LoVo (cell line): ENCODE measurements around the gene ME3.

Experiments used
- DNase-seq: peaks from one replicate; pipeline ENCODE4 v3.0.0-alpha.2; 2016; ENCODE audit warnings: low spot score

ME3 gene

GRCh38 chr11:86514453-86514852, 158.0 kb downstream of the ME3 start:
- no peak for DNase-seq

- no peak for DNase-seq
These were observed 158.6 kb downstream of the ME3 start for GRCh38 chr11:86513746-86514373.

- no peak for DNase-seq
These were observed 159.3 kb downstream of the ME3 start for GRCh38 chr11:86513138-86513537.

- DNase-seq, result peak; percentile 78
These were observed 161.3 kb downstream of the ME3 start for GRCh38 chr11:86511086-86511551.

- DNase-seq, result no peak
These were observed 161.7 kb downstream of the ME3 start for GRCh38 chr11:86510674-86511073.

DNA sequence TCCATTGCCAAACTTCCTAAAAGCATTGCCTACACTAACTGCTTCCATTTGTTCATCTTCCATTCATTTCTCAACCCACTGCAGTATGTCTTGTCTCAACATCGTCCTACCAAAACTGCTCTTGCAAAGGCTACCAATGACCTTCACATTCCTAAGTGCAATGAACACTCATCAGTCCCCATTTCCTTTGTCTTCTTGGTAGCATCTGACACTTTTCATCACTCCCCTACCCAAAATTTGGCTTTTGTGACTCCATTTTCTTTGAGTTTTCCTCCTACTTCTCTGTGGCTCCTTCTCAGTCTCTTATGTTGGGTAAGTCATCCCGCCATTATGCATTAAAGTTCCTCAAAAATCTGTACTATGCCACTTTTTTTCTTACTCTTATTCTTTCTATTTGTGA, 162.3 kb downstream of the ME3 start:
- no peak for DNase-seq

DNA sequence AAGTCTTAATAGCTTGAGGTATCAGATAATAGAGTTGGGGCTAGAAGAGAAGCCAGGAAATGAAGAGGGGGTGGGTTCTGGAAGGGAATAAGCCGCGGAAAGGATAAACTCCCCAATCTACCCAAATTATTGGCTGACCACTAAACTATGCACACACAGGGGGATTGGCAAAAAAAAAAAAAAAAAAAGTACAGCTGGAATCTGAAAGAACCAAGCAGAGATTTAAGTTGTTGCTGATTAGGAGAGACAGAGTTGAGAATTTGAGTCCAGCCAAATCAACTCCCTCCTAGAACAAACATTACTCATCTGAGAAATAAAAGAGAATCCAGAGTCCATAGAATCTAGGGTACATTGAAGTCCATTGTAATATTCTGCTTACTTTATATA, 162.8 kb downstream of the ME3 start:
- peak; percentile 31 for DNase-seq

DNA sequence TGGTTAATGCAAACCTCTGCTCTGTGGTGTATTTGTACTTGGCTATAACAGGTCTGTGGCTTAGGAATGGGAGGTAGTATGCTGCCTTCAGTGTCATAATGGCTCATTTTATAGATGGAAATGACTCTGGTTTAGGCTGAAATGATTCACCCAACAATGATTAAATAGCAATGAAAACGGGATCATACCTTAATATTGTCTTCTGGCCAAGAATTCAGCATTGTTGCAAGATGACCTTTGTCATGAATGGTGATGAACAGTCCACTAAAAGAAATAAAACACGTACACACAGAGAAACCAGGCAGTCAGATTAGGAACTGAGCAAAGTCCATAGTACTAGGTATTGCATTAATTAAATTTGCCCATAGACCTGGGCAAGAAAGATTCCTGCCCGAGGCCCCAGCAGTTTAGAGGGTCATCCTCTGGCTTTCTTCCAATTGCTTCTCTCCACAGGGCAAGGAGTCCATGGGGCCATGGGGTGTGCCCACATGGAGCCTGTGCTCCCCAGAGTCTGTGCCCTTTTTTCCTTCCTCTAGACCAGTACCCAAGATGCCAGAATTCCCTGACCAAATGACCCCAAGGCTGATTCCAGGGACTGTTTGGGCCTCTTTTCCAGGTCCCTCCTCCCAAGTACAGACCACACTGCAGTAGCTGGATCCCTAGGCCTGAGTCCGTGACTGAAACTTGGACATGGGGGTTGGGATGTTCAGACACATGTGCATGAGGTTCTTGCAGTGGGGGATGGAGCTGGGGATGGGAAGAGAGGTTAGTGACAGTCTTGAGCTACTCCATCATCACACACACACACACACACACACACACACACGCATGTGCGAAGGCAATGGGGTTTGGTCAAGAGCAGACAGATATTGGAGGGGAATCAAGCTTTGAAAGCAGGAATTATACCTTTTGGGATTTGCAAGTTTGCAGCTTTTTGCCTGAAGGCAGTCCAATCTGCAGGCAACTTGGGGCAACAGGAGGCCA, 163.5 kb downstream of the ME3 start:
- DNase-seq, result peak; percentile 77

DNA sequence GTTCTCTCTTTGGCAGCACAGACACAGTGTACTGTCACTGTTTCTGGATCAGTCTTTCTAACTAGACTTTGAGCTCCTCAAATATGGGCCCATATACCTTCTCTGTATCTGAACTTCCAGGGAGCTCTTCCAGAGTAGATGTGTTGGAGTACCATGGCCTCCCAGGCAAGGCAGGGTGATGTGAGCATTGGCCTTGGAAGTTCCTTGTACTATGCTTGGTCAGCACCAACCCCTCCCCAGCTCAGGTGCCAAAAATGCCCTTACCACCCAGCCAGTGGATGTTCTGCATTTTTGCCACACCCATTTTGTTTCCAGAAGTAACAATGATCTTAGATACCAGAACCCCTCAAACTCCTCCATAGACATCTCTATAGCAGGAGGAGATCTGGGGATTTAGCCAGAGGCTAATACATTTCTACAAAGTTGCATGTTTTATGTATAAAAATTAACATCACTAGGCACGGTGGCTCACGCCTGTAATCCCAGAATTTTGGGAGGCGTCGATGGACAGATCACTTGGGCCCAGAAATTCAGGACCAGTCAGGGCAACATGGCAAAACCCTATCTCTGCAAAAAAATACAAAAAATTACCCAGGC, 165.1 kb downstream of the ME3 start:
- DNase-seq, result no peak

- no peak for DNase-seq
These were observed 166.2 kb downstream of the ME3 start for GRCh38 chr11:86506235-86506634.

- DNase-seq, result no peak
These were observed 169.3 kb downstream of the ME3 start for GRCh38 chr11:86503131-86503530.

GRCh38 chr11:86502137-86502642, 170.2 kb downstream of the ME3 start:
- DNase-seq, result no peak

GRCh38 chr11:86500500-86501140, 171.8 kb downstream of the ME3 start:
- no peak for DNase-seq

- DNase-seq, result peak; percentile 30
These were observed 172.7 kb downstream of the ME3 start for GRCh38 chr11:86499723-86500129.

GRCh38 chr11:86497836-86498235, 174.6 kb downstream of the ME3 start:
- no peak for DNase-seq

GRCh38 chr11:86497310-86497709, 175.1 kb downstream of the ME3 start:
- peak; percentile 29 for DNase-seq

GRCh38 chr11:86495351-86495750, 177.1 kb downstream of the ME3 start:
- DNase-seq, result no peak

GRCh38 chr11:86492370-86493010, 179.9 kb downstream of the ME3 start:
- DNase-seq, result no peak

DNA sequence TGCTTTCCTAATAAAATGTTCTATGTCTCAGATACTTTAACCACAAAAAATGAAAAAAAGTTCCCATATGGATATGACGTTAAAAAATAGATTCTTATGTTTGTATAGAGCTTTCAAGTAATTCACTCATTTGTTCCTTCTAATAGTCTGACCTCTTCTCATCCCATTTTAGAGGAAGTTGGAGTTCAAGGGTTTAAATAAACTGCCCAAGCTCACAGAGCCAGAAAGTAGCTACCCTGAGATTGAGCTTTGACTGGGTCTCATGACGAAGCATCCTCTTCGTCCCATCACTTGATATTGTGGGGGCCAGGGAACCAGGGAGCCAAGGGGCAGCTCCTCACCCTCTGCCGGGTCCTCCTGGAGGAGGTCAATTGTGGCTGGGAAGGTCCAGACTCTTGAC, 181.4 kb downstream of the ME3 start:
- no peak for DNase-seq

DNA sequence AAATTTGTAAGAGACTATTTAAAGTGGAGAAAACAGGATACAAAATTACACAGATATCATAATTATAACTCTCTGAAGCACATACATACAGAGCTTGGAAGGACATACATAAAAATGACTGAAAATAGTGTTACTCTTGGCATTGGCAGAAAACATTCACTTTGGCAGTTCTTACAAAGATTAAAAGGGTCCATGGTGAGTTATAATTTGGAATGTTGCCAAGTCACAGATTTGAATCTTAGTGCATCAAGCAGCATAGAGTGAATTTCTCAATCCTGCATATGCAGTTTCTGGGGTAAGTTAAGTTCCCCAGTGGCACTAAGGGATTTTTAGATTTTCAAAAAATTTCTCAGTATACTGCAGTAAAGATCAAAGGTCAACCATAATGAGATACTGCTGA, 181.8 kb downstream of the ME3 start:
- no peak for DNase-seq

DNA sequence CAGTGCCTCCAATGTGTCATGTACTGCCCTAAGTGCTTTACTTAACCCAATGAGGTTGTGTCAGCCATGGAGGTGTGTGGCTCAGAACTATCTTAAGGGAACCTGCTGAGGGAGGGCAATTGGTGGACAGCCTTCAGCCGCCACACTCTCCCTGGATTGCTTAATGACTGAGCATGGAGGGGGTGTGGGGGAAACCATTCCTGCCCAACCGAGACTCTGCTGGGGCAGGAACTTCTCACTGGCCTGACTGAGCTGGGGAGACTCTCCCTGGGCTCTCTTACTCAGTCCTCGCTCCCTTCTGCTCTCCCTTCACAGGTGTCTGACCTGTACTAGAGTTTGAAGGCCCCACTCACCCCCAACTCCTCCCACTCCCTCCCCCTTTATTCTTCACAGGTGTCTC, 183.0 kb downstream of the ME3 start:
- DNase-seq, result no peak

DNA sequence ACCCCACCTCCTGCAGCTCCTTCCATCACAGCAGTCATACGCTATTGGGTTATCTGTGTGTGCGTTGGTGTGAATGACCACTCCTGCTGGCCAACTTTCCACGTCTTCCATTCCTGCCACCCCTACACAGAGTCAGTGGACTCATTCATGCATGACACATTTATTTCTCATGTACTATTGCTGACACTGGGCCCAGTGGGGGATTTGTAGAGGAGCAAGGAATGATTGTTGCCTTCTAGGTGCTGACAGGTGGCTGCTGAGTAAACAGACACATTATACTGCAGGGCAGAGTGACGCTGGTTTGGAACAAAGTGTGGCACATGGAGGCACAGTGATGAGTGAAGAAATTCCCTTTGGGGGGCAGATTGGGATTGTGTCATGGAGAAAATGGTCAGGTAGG, 183.9 kb downstream of the ME3 start:
- no peak for DNase-seq
